ENCODE measurements around the gene PPL. TPM values are rescaled to one million over a fixed set of nuclear protein-coding genes. Genes with fewer than 3 reads are reported as not detected.

Gene PPL
- total and polyA plus RNA-seq, 8 donors: 5.8 to 98.8 (median 22.8) TPM

DNA sequence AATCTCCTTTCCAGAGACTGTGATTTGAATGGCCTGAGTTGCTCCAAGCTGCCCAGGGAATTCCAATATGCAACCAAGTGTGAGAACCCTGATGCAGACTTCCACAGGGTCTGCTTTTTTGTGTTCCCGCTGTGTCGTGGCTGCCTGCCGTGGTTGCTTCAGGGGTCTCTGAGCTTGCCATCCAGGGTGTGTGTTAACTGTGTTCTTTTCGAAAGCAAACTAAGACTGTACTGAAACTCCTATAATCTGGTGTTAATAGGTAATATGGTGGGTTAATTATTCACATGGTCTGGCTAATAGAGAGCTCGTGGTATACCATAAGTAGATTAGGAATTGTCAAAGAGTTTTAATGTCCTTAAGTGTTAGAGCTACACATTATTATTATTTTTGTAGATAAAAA, 68.9 kb downstream of the PPL start:
- 40 to 79% (median 59%) methylated on average over 5 of the region's 5 CpGs for WGBS, 5 donors
- H3K27ac ChIP-seq: no peak overlapping the region
- no peak overlapping the region for H3K4me3 ChIP-seq
- no peaks in the 10 kb centered on the region for H3K9me3 ChIP-seq
- TF ChIP-seq POLR2A (IDR thresholded peaks at IDR 0.05): no peak
- no peak for TF ChIP-seq POLR2AphosphoS5 (IDR thresholded peaks at IDR 0.05)
- TF ChIP-seq, protein P1, sequence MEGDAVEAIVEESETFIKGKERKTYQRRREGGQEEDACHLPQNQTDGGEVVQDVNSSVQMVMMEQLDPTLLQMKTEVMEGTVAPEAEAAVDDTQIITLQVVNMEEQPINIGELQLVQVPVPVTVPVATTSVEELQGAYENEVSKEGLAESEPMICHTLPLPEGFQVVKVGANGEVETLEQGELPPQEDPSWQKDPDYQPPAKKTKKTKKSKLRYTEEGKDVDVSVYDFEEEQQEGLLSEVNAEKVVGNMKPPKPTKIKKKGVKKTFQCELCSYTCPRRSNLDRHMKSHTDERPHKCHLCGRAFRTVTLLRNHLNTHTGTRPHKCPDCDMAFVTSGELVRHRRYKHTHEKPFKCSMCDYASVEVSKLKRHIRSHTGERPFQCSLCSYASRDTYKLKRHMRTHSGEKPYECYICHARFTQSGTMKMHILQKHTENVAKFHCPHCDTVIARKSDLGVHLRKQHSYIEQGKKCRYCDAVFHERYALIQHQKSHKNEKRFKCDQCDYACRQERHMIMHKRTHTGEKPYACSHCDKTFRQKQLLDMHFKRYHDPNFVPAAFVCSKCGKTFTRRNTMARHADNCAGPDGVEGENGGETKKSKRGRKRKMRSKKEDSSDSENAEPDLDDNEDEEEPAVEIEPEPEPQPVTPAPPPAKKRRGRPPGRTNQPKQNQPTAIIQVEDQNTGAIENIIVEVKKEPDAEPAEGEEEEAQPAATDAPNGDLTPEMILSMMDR (IDR thresholded peaks at IDR 0.05): no peak
- no peak for TF ChIP-seq EP300 (IDR thresholded peaks at IDR 0.05)
- peaks cover 31 to 74% (median 68%) of the 10 kb centered on the region in 4 donors for H3K36me3 ChIP-seq
- peaks cover 13 to 50% (median 35%) of the 10 kb centered on the region in 4 donors for H3K4me1 ChIP-seq
- no peaks in the 10 kb centered on the region for H3K27me3 ChIP-seq
- intact Hi-C loops (cut with DNase I; ENCODE audit: low total_unique reads): no loop called here
- DNase-seq: peak in 1 of 2 donors; percentile 38

DNA sequence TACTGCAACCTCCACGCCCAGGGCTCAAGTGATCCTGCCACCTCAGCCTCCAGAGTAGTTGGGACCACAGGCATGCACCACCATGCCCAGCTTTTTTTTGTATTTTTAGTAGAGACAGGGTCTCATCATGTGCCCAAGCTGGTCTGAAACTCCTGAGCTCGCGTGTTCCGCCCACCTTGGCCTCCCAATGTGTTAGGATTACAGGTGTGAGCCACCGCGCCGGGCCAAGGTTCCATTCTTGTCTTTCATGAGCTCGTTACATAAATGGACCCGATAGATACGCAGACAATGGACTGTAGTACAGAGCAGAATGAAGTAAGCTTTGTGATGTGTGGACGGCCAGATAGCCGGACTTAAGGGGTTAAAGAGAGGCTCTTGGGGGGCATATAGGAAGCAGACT, 70.4 kb downstream of the PPL start:
- DNase-seq: no peak
- H3K27ac ChIP-seq: no peak overlapping the region
- TF ChIP-seq EP300 (IDR thresholded peaks at IDR 0.05) (no peak), POLR2A (IDR thresholded peaks at IDR 0.05) (no peak), POLR2AphosphoS5 (IDR thresholded peaks at IDR 0.05) (no peak)
- TF ChIP-seq, protein P1 (IDR thresholded peaks at IDR 0.05): no peak

DNA sequence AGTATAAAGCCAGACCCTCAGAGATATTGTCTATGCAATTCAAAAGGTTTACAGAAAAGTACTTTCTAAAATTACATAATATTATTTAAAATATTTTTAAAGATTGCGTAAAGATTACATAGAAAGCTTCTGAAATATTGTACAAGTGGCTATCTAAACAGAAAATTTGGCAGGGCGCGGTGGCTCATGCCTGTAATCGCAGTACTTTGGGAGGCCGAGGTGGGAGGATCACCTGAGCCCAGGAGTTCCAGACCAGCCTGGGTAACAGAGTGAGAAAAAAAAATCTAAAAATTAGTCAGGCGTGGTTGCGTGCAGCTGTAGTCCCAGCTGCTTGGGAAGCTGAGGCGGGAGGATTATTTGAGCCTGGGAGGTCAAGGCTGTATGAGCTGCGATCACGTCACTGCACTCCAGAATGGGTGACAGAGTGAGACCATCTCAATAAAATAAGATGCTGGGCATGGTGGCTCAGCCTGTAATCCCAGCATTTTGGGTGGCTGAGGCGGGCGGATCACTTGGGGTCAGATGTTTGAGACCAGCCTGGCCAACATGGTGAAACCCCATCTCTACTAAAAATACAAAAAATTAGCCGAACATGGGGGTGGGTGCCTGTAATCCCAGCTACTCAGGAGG, 71.6 kb downstream of the PPL start:
- TF ChIP-seq, protein P1 (IDR thresholded peaks at IDR 0.05): no peak
- TF ChIP-seq POLR2AphosphoS5 (IDR thresholded peaks at IDR 0.05): no peak
- no peak for TF ChIP-seq EP300 (IDR thresholded peaks at IDR 0.05)
- no peak for TF ChIP-seq POLR2A (IDR thresholded peaks at IDR 0.05)
- Histone ChIP-seq H3K27ac (no peak overlapping the region), H3K27me3 (no peaks in the 10 kb centered on the region), H3K9me3 (no peaks in the 10 kb centered on the region), H3K4me1 (peaks cover 19 to 59% (median 38%) of the 10 kb centered on the region in 4 donors), H3K4me3 (no peak overlapping the region), H3K36me3 (peaks cover 23 to 74% (median 68%) of the 10 kb centered on the region in 4 donors)
- WGBS, 5 donors: 95 to 96% (median 96%) methylated on average over 13 of the region's 13 CpGs
- intact Hi-C loops (cut with DNase I; ENCODE audit: low total_unique reads): no loop called here
- DNase-seq: no peak

More for the DNA sequence above, 70.4 kb downstream of the PPL start:
- intact Hi-C loops (cut with DNase I; ENCODE audit: low total_unique reads): no loop called here
- no peaks in the 10 kb centered on the region for H3K27me3 ChIP-seq
- H3K4me1 ChIP-seq: peaks cover 19 to 64% (median 43%) of the 10 kb centered on the region in 4 donors
- 94 to 98% (median 97%) methylated on average over 12 of the region's 12 CpGs for WGBS, 5 donors
- no peaks in the 10 kb centered on the region for H3K9me3 ChIP-seq
- H3K4me3 ChIP-seq: no peak overlapping the region
- H3K36me3 ChIP-seq: peaks cover 23 to 74% (median 68%) of the 10 kb centered on the region in 4 donors

DNA sequence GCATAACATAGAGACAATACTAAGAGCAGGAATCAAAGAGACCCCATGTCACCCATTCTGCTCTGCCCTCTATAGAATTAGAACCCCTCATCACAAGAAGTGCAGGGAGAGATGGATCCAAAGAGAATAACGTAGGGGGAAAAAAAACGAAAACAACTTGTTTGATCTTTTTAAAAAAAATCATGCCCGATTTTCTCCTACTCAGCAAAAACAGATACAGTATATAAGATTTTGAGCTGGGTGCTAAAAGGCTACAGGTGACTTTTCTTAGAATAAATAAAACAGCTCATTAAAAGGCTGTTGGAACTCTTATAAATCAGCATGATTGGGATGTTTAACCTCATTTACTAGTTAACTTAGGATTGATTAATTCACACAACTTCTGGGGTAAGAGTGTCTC, 72.2 kb downstream of the PPL start:
- H3K27me3 ChIP-seq: no peaks in the 10 kb centered on the region
- 74 to 93% (median 85%) methylated on average over 3 of the region's 3 CpGs for WGBS, 5 donors
- TF ChIP-seq POLR2A (IDR thresholded peaks at IDR 0.05) (no peak), EP300 (IDR thresholded peaks at IDR 0.05) (no peak), POLR2AphosphoS5 (IDR thresholded peaks at IDR 0.05) (no peak)
- TF ChIP-seq, protein P1 (IDR thresholded peaks at IDR 0.05): no peak
- no peak overlapping the region for H3K4me3 ChIP-seq
- no peaks in the 10 kb centered on the region for H3K9me3 ChIP-seq
- peaks cover 19 to 53% (median 32%) of the 10 kb centered on the region in 4 donors for H3K4me1 ChIP-seq
- intact Hi-C loops (cut with DNase I; ENCODE audit: low total_unique reads): no loop called here
- H3K27ac ChIP-seq: no peak overlapping the region
- peaks cover 25 to 74% (median 68%) of the 10 kb centered on the region in 4 donors for H3K36me3 ChIP-seq
- no peak for DNase-seq
